CD4-positive, CD25-positive, alpha-beta regulatory T cell (primary cell): Measurements from ENCODE around the gene SHROOM3. TPM values are rescaled to one million over a fixed set of nuclear protein-coding genes. Genes with fewer than 3 reads are reported as not detected.
"Not testable (repeated sequence)": the region's sequence is repeated elsewhere in the genome, so short reads cannot be mapped to it uniquely, and the experiment has no call there.

Source experiments
- ATAC-seq, 2 donors: fragments of 150-1000 bp; cut with Tn5 transposase; one replicate each; pipeline ENCODE4 v1.10.0; 2021; ENCODE audit warnings: low read depth in 2 of 2, moderate number of reproducible peaks in 2 of 2, moderate library complexity in 1 of 2
- DNase-seq, 3 donors: peaks; one replicate each; pipeline versions ENCODE4 v3.0.0 to v3.0.0-alpha.2; 2012 to 2022; ENCODE audit warnings: mixed read lengths in 1 of 3
- H3K27ac ChIP-seq: one replicate; pipeline ENCODE4 v1.7.0; 2013; ENCODE audit warnings: mild to moderate bottlenecking, low read length; ENCODE audit not compliant: insufficient read depth, poor library complexity, severe bottlenecking
- H3K27me3 ChIP-seq: one replicate; pipeline ENCODE4 v1.7.0; 2013; ENCODE audit warnings: low read length; ENCODE audit not compliant: control insufficient read depth, insufficient read depth
- H3K36me3 ChIP-seq: one replicate; pipeline ENCODE4 v1.7.0; 2013; ENCODE audit warnings: mild to moderate bottlenecking, low read length, moderate library complexity; ENCODE audit not compliant: control insufficient read depth, insufficient read depth
- H3K4me1 ChIP-seq: 2 replicates; pipeline ENCODE4 v1.7.0; 2013; ENCODE audit warnings: mild to moderate bottlenecking, low read length; ENCODE audit not compliant: insufficient read depth, control insufficient read depth, poor library complexity, severe bottlenecking
- H3K4me3 ChIP-seq: one replicate; pipeline ENCODE4 v1.7.0; 2013; ENCODE audit warnings: low read depth, mild to moderate bottlenecking, low read length, moderate library complexity
- H3K9me3 ChIP-seq, 2 experiments: 1 replicate in 1 of 2; 2 replicates in 1 of 2; pipeline ENCODE4 v1.7.0; 2013; ENCODE audit warnings: low read length in 2 of 2, mild to moderate bottlenecking in 1 of 2, moderate library complexity in 1 of 2; ENCODE audit not compliant: control insufficient read depth in 2 of 2
- H3K27ac Mint-ChIP-seq, 3 donors: one replicate each; pipeline ENCODE4 v1.8.0; 2020 to 2022; ENCODE audit warnings: mild to moderate bottlenecking in 3 of 3, mixed read lengths in 3 of 3, moderate library complexity in 2 of 3
- H3K27me3 Mint-ChIP-seq: one replicate; pipeline ENCODE4 v1.8.0; 2022; ENCODE audit warnings: mild to moderate bottlenecking, mixed read lengths
- H3K36me3 Mint-ChIP-seq: one replicate; pipeline ENCODE4 v1.8.0; 2020; ENCODE audit warnings: mixed read lengths
- H3K4me1 Mint-ChIP-seq, 4 donors: one replicate each; pipeline ENCODE4 v1.8.0; 2020 to 2022; ENCODE audit warnings: mixed read lengths in 4 of 4, mild to moderate bottlenecking in 1 of 4
- H3K4me3 Mint-ChIP-seq, 4 donors: one replicate each; pipeline ENCODE4 v1.8.0; 2020 to 2022; ENCODE audit warnings: mild to moderate bottlenecking in 4 of 4, mixed read lengths in 4 of 4, moderate library complexity in 3 of 4
- H3K9me3 Mint-ChIP-seq, 7 donors: one replicate each; pipeline ENCODE4 v1.8.0; 2020 to 2022; ENCODE audit warnings: mixed read lengths in 7 of 7, mild to moderate bottlenecking in 3 of 7, moderate library complexity in 2 of 7
- polyA plus RNA-seq, 4 donors: library from polyadenylated mRNA; unstranded; fragments of 300-500 nt; fragmentation: Illumina TruSeq; gene quantifications; one replicate each; pipeline ENCODE4 v1.2.3, GENCODE V29; 2021
- total RNA-seq: library from RNA; stranded (reverse); gene quantifications from one replicate; pipeline ENCODE4 v1.2.3, GENCODE V29; 2022

Gene SHROOM3
- total and polyA plus RNA-seq, 5 donors from 2014 or later: not detected

DNA sequence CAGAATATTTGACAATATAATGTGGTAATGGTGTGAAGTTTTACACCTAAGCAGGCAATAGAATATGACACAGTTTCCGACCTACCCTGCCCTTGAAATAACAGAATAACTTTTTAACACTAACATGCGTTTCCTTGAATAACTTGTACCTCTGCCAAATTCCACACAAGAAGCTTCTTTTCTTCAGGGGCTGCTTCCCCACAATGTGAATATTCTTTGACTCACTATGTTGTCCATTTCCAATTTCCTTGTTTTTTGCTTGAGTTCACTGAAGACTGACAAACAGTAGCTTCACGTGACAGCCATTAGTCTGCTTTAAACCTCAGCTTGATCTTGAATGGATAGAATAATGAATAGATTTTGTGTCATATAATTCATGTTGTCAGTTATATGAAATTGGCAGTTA lies 14.3 kb downstream of the SHROOM3 start:
- H3K27ac Mint-ChIP-seq: no peak overlapping the region
- H3K4me3 Mint-ChIP-seq: no peak overlapping the region
- Histone ChIP-seq H3K4me3 (no peak overlapping the region), H3K9me3 (no peaks in the 10 kb centered on the region), H3K27me3 (peaks cover 3% of the 10 kb centered on the region), H3K4me1 (no peaks in the 10 kb centered on the region), H3K36me3 (no peaks in the 10 kb centered on the region), H3K27ac (no peak overlapping the region)
- no peak for ATAC-seq
- H3K9me3 Mint-ChIP-seq: peaks cover 0 to 1% (median 0%) of the 10 kb centered on the region in 7 donors
- H3K4me1 Mint-ChIP-seq: no peaks in the 10 kb centered on the region
- DNase-seq: no peak
- H3K27me3 Mint-ChIP-seq: peaks cover 12% of the 10 kb centered on the region
- H3K36me3 Mint-ChIP-seq: no peaks in the 10 kb centered on the region

- H3K27me3 ChIP-seq: peaks cover 3% of the 10 kb centered on the region
- peaks cover 12% of the 10 kb centered on the region for H3K27me3 Mint-ChIP-seq
- no peak overlapping the region for H3K4me3 Mint-ChIP-seq
- no peaks in the 10 kb centered on the region for H3K9me3 ChIP-seq
- H3K9me3 Mint-ChIP-seq: peaks cover 0 to 1% (median 0%) of the 10 kb centered on the region in 7 donors
- H3K36me3 Mint-ChIP-seq: no peaks in the 10 kb centered on the region
- H3K27ac Mint-ChIP-seq: no peak overlapping the region
- H3K27ac ChIP-seq: no peak overlapping the region
- DNase-seq (no peak), ATAC-seq (no peak)
- no peaks in the 10 kb centered on the region for H3K36me3 ChIP-seq
- no peaks in the 10 kb centered on the region for H3K4me1 ChIP-seq
- H3K4me3 ChIP-seq: no peak overlapping the region
- no peaks in the 10 kb centered on the region for H3K4me1 Mint-ChIP-seq
Measured at GRCh38 chr4:76449833-76450232, 14.8 kb downstream of the SHROOM3 start.

DNA sequence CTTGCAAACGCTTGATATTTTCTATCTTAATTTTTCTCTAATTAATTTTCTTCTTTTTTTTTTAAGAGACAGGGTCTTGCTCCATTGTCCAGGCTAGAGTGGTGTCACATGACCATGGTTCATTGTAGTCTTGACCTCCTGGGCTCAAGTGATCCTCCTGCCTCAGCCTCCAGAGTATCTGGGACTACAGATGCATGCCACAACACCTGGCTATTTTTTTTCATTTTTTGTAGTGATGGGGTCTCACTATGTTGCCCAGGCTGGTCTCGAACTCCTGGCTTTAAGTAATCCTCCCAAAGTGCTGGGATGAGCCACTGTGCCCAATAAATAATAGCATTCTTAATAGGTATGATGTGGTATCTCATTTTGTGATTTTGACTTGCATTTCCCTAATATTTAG lies 18.2 kb downstream of the SHROOM3 start:
- Mint-ChIP-seq H3K9me3 (peaks cover 0 to 3% (median 0%) of the 10 kb centered on the region in 7 donors), H3K27ac (no peak overlapping the region), H3K27me3 (peaks cover 8% of the 10 kb centered on the region), H3K4me1 (no peaks in the 10 kb centered on the region), H3K36me3 (no peaks in the 10 kb centered on the region), H3K4me3 (no peak overlapping the region)
- DNase-seq: no peak
- Histone ChIP-seq H3K4me3 (no peak overlapping the region), H3K9me3 (no peaks in the 10 kb centered on the region), H3K36me3 (no peaks in the 10 kb centered on the region), H3K27me3 (peaks cover 2% of the 10 kb centered on the region), H3K4me1 (no peaks in the 10 kb centered on the region), H3K27ac (no peak overlapping the region)
- ATAC-seq: no peak

GRCh38 chr4:76454073-76454472 lies 19.0 kb downstream of the SHROOM3 start:
- not testable (repeated sequence) for H3K36me3 ChIP-seq, H3K27me3 ChIP-seq, H3K27me3 Mint-ChIP-seq, H3K9me3 Mint-ChIP-seq, DNase-seq, H3K4me3 ChIP-seq, H3K4me3 Mint-ChIP-seq, ATAC-seq, H3K4me1 ChIP-seq, H3K36me3 Mint-ChIP-seq, H3K27ac ChIP-seq, H3K27ac Mint-ChIP-seq, H3K9me3 ChIP-seq, H3K4me1 Mint-ChIP-seq

DNA sequence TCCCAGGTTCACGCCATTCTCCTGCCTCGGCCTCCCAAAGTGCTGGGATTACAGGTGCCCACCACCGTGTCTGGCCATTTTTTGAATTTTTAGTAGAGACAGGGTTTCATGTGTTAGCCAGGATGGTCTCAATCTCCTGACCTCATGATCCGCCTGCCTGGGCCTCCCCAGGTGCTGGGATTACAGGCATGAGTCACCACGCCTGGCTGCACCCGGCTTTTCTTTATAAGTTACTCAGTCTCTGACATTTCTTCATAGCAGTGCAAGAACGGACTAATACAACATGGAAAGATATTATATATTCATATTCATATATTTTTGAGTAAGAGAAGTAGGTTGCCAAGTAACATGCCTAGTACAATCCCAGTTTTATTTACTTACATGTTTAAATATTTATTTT lies 22.9 kb downstream of the SHROOM3 start:
- Mint-ChIP-seq H3K27me3 (peaks cover 9% of the 10 kb centered on the region), H3K4me3 (no peak overlapping the region), H3K4me1 (no peaks in the 10 kb centered on the region), H3K27ac (no peak overlapping the region), H3K36me3 (no peaks in the 10 kb centered on the region), H3K9me3 (peaks cover 0 to 4% (median 2%) of the 10 kb centered on the region in 7 donors)
- peaks cover 2% of the 10 kb centered on the region for H3K27me3 ChIP-seq
- ATAC-seq: no peak
- H3K4me1 ChIP-seq: no peaks in the 10 kb centered on the region
- peaks cover 0 to under 1% of the 10 kb centered on the region in 2 experiments for H3K9me3 ChIP-seq
- no peak overlapping the region for H3K4me3 ChIP-seq
- H3K27ac ChIP-seq: no peak overlapping the region
- DNase-seq: no peak
- no peaks in the 10 kb centered on the region for H3K36me3 ChIP-seq

DNA sequence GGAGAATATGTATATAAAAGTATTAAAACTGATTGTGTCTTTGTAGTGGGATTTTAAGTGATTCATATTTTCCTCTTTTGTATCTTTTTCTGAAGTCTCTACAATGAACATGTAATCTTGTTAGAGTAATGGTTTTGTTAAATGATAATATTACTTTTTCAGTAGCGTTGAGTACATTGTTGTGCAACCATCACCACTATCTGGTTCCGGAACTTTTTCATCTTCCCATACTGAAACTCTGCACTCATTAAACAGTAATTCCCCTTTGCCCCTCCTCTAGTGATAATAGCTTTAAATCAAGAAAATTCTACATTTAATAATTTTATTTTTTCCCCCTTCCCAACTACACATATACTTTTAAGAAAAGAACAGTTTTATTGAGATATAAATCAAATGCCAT lies 23.3 kb downstream of the SHROOM3 start:
- H3K27me3 Mint-ChIP-seq: peaks cover 13% of the 10 kb centered on the region
- Histone ChIP-seq H3K4me1 (no peaks in the 10 kb centered on the region), H3K27me3 (peaks cover 2% of the 10 kb centered on the region), H3K36me3 (no peaks in the 10 kb centered on the region), H3K4me3 (no peak overlapping the region), H3K27ac (no peak overlapping the region), H3K9me3 (peaks cover 0 to 5% of the 10 kb centered on the region in 2 experiments)
- H3K36me3 Mint-ChIP-seq: no peaks in the 10 kb centered on the region
- ATAC-seq: no peak
- DNase-seq: no peak
- H3K4me3 Mint-ChIP-seq: no peak overlapping the region
- no peaks in the 10 kb centered on the region for H3K4me1 Mint-ChIP-seq
- no peak overlapping the region for H3K27ac Mint-ChIP-seq
- H3K9me3 Mint-ChIP-seq: peaks cover 3 to 8% (median 6%) of the 10 kb centered on the region in 7 donors

- no peaks in the 10 kb centered on the region for H3K36me3 Mint-ChIP-seq
- no peak for DNase-seq
- peaks cover 0 to 10% of the 10 kb centered on the region in 2 experiments for H3K9me3 ChIP-seq
- no peak for ATAC-seq
- H3K27me3 ChIP-seq: peaks cover 2% of the 10 kb centered on the region
- H3K4me3 ChIP-seq: no peak overlapping the region
- H3K4me1 ChIP-seq: no peaks in the 10 kb centered on the region
- no peaks in the 10 kb centered on the region for H3K36me3 ChIP-seq
- H3K4me1 Mint-ChIP-seq: no peaks in the 10 kb centered on the region
- H3K27ac ChIP-seq: no peak overlapping the region
- H3K9me3 Mint-ChIP-seq: peaks cover 4 to 9% (median 6%) of the 10 kb centered on the region in 7 donors
- no peak overlapping the region for H3K4me3 Mint-ChIP-seq
- no peak overlapping the region for H3K27ac Mint-ChIP-seq
- H3K27me3 Mint-ChIP-seq: peaks cover 13% of the 10 kb centered on the region
Measured at GRCh38 chr4:76458825-76459224, 23.8 kb downstream of the SHROOM3 start.

DNA sequence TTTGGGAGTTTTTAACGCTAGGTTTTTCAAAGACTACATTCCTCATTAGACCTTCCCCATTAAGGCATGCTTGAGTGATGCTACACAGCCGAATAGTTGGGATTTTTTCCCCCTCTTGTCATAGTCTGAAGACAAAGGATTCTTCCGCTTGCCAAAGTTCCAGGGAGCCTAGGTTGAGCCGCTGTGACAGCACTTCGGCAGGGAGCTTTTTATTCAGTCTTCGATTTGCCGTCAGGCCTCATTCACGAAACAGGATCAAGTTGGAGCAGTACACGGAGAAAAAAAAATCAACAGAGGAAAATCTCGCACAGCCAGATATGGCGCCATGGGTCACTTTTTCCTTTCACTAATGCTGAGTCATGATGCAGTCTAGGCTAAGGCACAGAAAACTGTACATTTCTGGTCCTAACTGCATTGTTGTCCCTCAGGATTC lies 24.3 kb downstream of the SHROOM3 start:
- no peaks in the 10 kb centered on the region for H3K4me1 Mint-ChIP-seq
- H3K27me3 Mint-ChIP-seq: peaks cover 13% of the 10 kb centered on the region
- H3K36me3 Mint-ChIP-seq: no peaks in the 10 kb centered on the region
- H3K27ac ChIP-seq: no peak overlapping the region
- no peak overlapping the region for H3K4me3 Mint-ChIP-seq
- ATAC-seq (no peak), DNase-seq (no peak)
- no peaks in the 10 kb centered on the region for H3K36me3 ChIP-seq
- H3K9me3 Mint-ChIP-seq: peaks cover 4 to 10% (median 6%) of the 10 kb centered on the region in 7 donors
- H3K27me3 ChIP-seq: peaks cover 2% of the 10 kb centered on the region
- no peak overlapping the region for H3K27ac Mint-ChIP-seq
- no peak overlapping the region for H3K4me3 ChIP-seq
- no peaks in the 10 kb centered on the region for H3K4me1 ChIP-seq
- peaks cover 0 to 13% of the 10 kb centered on the region in 2 experiments for H3K9me3 ChIP-seq
